NB4 (cell line): ENCODE data around the gene SOCS6.

Experiments used
- DNase-seq: peaks from one replicate; pipeline ENCODE4 v3.0.0; 2010; ENCODE audit warnings: low read depth
- H3K4me3 ChIP-seq: one replicate; pipeline ENCODE4 v1.5.1; 2011; ENCODE audit warnings: mild to moderate bottlenecking, low read depth, low read length, moderate library complexity
- CTCF ChIP-seq: IDR thresholded peaks from one replicate; pipeline ENCODE4 v1.5.1; 2012; ENCODE audit warnings: low read depth, low read length
- MAX ChIP-seq: IDR thresholded peaks from 2 replicates; pipeline ENCODE4 v1.6.1; 2011; ENCODE audit warnings: low read depth, low read length
- MYC ChIP-seq: IDR thresholded peaks from 2 replicates; pipeline ENCODE4 v1.6.1; 2011; ENCODE audit warnings: low read depth, low read length
- POLR2A ChIP-seq: IDR thresholded peaks from 2 replicates; pipeline ENCODE4 v1.6.1; 2011; ENCODE audit warnings: mild to moderate bottlenecking; ENCODE audit not compliant: insufficient read length; ENCODE audit errors: extremely low read depth

Gene SOCS6

GRCh38 chr18:70330887-70331286 lies 42.0 kb downstream of the SOCS6 start:
- no peak for DNase-seq
- TF ChIP-seq MYC (no peak), MAX (no peak), POLR2A (no peak), CTCF (no peak)
- no peak overlapping the region for H3K4me3 ChIP-seq

- no peak for DNase-seq
- no peak for TF ChIP-seq MAX
- TF ChIP-seq MYC = no peak
- no peak for TF ChIP-seq POLR2A
- no peak for TF ChIP-seq CTCF
- no peak overlapping the region for H3K4me3 ChIP-seq
These were observed 42.7 kb downstream of the SOCS6 start for GRCh38 chr18:70331456-70332097.

- H3K4me3 ChIP-seq = no peak overlapping the region
- DNase-seq = no peak
- TF ChIP-seq CTCF (no peak), MAX (no peak)
These were observed 43.8 kb downstream of the SOCS6 start for GRCh38 chr18:70332694-70333093.

- TF ChIP-seq MYC (no peak), POLR2A (no peak), CTCF (no peak), MAX (no peak)
These were observed 44.5 kb downstream of the SOCS6 start for GRCh38 chr18:70333316-70333715.

GRCh38 chr18:70333757-70334156 lies 44.9 kb downstream of the SOCS6 start:
- TF ChIP-seq MAX (no peak), POLR2A (no peak), MYC (no peak), CTCF (no peak)
- DNase-seq = no peak
- no peak overlapping the region for H3K4me3 ChIP-seq

More at GRCh38 chr18:70333316-70333715, 44.5 kb downstream of the SOCS6 start:
- no peak for DNase-seq
- H3K4me3 ChIP-seq = no peak overlapping the region
